Suprapubic skin (tissue), 3 donors: ENCODE data around the gene NEK5.

ENCODE experiments used
- EP300 ChIP-seq: sonication (generic); formaldehyde crosslinking; IDR thresholded peaks from one replicate; pipeline ENCODE4 v1.6.1; 2017; ENCODE audit warnings: antibody characterized with exemption
- POLR2A ChIP-seq, 2 donors: fragments of 450-650 bp; IDR thresholded peaks; one replicate each; pipeline ENCODE4 v1.6.1; 2017; ENCODE audit warnings: antibody characterized with exemption in 2 of 2, mild to moderate bottlenecking in 2 of 2, moderate library complexity in 2 of 2
- TF ChIP-seq, protein P1 (sequence below), 2 donors: fragments of 200-600 bp in 1 of 2; fragments of 450-650 bp in 1 of 2; sonication (generic) in 1 of 2; IDR thresholded peaks; one replicate each; pipeline ENCODE4 v1.5.1; 2016 to 2019; ENCODE audit warnings: antibody characterized with exemption in 2 of 2, mild to moderate bottlenecking in 1 of 2, moderate library complexity in 1 of 2

DNA sequence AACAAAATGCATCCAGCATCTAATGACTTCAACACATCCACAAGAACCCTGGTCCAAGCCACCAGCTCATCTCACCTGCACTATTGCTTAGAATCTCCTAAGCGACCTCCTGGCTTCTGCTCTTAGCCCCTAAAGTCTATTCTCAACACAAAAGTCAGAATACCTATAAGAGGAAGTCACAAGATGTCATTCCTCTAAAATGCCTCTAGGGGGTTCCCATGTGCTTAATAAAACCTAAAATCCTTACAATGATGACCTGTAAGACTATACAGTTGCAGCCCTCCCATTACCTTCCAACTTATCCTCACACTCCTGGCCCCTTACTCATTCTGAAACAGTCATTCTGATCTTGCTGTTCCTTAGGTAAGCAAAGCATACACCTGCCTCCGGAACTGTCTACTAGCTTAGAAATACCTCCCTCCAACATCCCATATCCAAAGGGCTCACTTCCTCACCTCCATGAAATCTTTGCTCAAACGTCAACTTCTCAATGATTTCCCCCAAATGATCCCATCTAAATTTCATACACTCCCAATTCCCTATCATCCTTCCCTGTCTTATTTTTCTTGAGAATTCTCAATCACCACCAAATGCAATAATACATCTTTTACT lies 127.6 kb downstream of the NEK5 start:
- no peak for TF ChIP-seq EP300
- TF ChIP-seq, protein P1, sequence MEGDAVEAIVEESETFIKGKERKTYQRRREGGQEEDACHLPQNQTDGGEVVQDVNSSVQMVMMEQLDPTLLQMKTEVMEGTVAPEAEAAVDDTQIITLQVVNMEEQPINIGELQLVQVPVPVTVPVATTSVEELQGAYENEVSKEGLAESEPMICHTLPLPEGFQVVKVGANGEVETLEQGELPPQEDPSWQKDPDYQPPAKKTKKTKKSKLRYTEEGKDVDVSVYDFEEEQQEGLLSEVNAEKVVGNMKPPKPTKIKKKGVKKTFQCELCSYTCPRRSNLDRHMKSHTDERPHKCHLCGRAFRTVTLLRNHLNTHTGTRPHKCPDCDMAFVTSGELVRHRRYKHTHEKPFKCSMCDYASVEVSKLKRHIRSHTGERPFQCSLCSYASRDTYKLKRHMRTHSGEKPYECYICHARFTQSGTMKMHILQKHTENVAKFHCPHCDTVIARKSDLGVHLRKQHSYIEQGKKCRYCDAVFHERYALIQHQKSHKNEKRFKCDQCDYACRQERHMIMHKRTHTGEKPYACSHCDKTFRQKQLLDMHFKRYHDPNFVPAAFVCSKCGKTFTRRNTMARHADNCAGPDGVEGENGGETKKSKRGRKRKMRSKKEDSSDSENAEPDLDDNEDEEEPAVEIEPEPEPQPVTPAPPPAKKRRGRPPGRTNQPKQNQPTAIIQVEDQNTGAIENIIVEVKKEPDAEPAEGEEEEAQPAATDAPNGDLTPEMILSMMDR (IDR thresholded peaks at IDR 0.05), result peak; percentile 30 to 54
- no peak for TF ChIP-seq POLR2A (IDR thresholded peaks at IDR 0.05)
